HG03025 (cell line): ENCODE data around the gene TEX51.

Experiments
- ATAC-seq: cut with Tn5 transposase; IDR thresholded peaks from one replicate; pipeline ENCODE4 v1.9.1; 2021; ENCODE audit warnings: mild to moderate bottlenecking, moderate library complexity; ENCODE audit not compliant: unreplicated experiment, low FRiP score

Gene TEX51

GRCh38 chr2:126911111-126911796 lies 12.6 kb downstream of the TEX51 start:
- ATAC-seq, result no peak

- ATAC-seq, result no peak
Observed at GRCh38 chr2:126912201-126912600, 13.5 kb downstream of the TEX51 start.

GRCh38 chr2:126913329-126913728 lies 14.6 kb downstream of the TEX51 start:
- ATAC-seq, result no peak

GRCh38 chr2:126913881-126914615 lies 15.4 kb downstream of the TEX51 start:
- no peak for ATAC-seq

GRCh38 chr2:126914811-126915500 lies 16.3 kb downstream of the TEX51 start:
- no peak for ATAC-seq

GRCh38 chr2:126915903-126916302 lies 17.2 kb downstream of the TEX51 start:
- ATAC-seq, result no peak

GRCh38 chr2:126916744-126917143 lies 18.1 kb downstream of the TEX51 start:
- no peak for ATAC-seq

- no peak for ATAC-seq
Observed at GRCh38 chr2:126921066-126921465, 22.4 kb downstream of the TEX51 start.

GRCh38 chr2:126930970-126931590 lies 32.4 kb downstream of the TEX51 start:
- no peak for ATAC-seq

- no peak for ATAC-seq
Observed at GRCh38 chr2:126932529-126932928, 33.8 kb downstream of the TEX51 start.

- no peak for ATAC-seq
Observed at GRCh38 chr2:126932966-126933710, 34.4 kb downstream of the TEX51 start.

GRCh38 chr2:126933711-126934091 lies 35.0 kb downstream of the TEX51 start:
- no peak for ATAC-seq

- ATAC-seq, result no peak
Observed at GRCh38 chr2:126934809-126935208, 36.1 kb downstream of the TEX51 start.

GRCh38 chr2:126935774-126936173 lies 37.1 kb downstream of the TEX51 start:
- ATAC-seq, result no peak

GRCh38 chr2:126936219-126936723 lies 37.6 kb downstream of the TEX51 start:
- ATAC-seq, result no peak

- ATAC-seq, result no peak
Observed at GRCh38 chr2:126940331-126940730, 41.6 kb downstream of the TEX51 start.

GRCh38 chr2:126942427-126943203 lies 43.9 kb downstream of the TEX51 start:
- no peak for ATAC-seq

GRCh38 chr2:126943612-126944348 lies 45.1 kb downstream of the TEX51 start:
- ATAC-seq, result no peak

GRCh38 chr2:126945118-126945517 lies 46.4 kb downstream of the TEX51 start:
- no peak for ATAC-seq
